Ascending aorta (tissue), 2 donors: Measurements from ENCODE around the gene ICA1L. TPM values are rescaled to one million over a fixed set of nuclear protein-coding genes. Genes with fewer than 3 reads are reported as not detected.
"Not testable (repeated sequence)": the region's sequence is repeated elsewhere in the genome, so short reads cannot be mapped to it uniquely, and the experiment has no call there.

Experiments used
- DNase-seq, 2 donors: peaks; one replicate each; pipeline ENCODE4 v3.0.0-alpha.2; 2019; ENCODE audit warnings: low spot score in 2 of 2
- H3K27ac ChIP-seq, 2 donors: fragments of 200-600 bp; sonication (generic); one replicate each; pipeline ENCODE4 v1.5.1; 2016 to 2017; ENCODE audit warnings: mild to moderate bottlenecking in 1 of 2
- H3K27me3 ChIP-seq: fragments of 200-600 bp; sonication (generic); one replicate; pipeline ENCODE4 v1.5.1; 2017
- H3K36me3 ChIP-seq, 2 donors: fragments of 200-600 bp; sonication (generic); one replicate each; pipeline ENCODE4 v1.5.1; 2016
- H3K4me1 ChIP-seq, 2 donors: fragments of 200-600 bp; sonication (generic); one replicate each; pipeline ENCODE4 v1.5.1; 2016 to 2017; ENCODE audit warnings: mild to moderate bottlenecking in 1 of 2
- H3K4me3 ChIP-seq, 2 donors: fragments of 200-600 bp; sonication (generic); one replicate each; pipeline ENCODE4 v1.5.1; 2016 to 2017; ENCODE audit warnings: mild to moderate bottlenecking in 1 of 2
- H3K9me3 ChIP-seq, 2 donors: fragments of 200-600 bp; sonication (generic); one replicate each; pipeline ENCODE4 v1.5.1; 2016
- CTCF ChIP-seq, 3 experiments: fragments of 200-600 bp in 2 of 3; fragments of 450-650 bp in 1 of 3; sonication (generic) in 2 of 3; IDR thresholded peaks; one replicate each; pipeline ENCODE4 v1.5.1; 2016 to 2019; ENCODE audit warnings: antibody characterized with exemption in 3 of 3, mild to moderate bottlenecking in 1 of 3, moderate library complexity in 1 of 3
- intact Hi-C: fragments of 100-400 bp; cut with DNase I; formaldehyde crosslinking; loops from one replicate; pipeline ENCODE4 v1.15.1; 2023
- total RNA-seq: library from RNA; depleted of rRNA; stranded (reverse); fragments of >200 nt; gene quantifications from one replicate; pipeline ENCODE4 v1.1.0, GENCODE V29; 2016

The ICA1L gene
- 0.43 TPM for total RNA-seq

GRCh38 chr2:202871300-202872141 is at the start of gene ICA1L:
Gene ICA1L, minus strand, starts transcription at chr2:202871766. Its CDS starts 42,757 bp downstream, at chr2:202829009.
- TF ChIP-seq CTCF (IDR thresholded peaks at IDR 0.05) = peak in 1 of 3 experiments; percentile 18
- peak in 1 of 2 donors; percentile 80 for DNase-seq
- intact Hi-C loops = loop anchor here (2.0 to 5.0 kb wide), 3 partner anchors 64 to 284 kb away; partner anchors contain the start of gene FAM117B
- no peaks in the 10 kb centered on the region for H3K9me3 ChIP-seq
- H3K27ac ChIP-seq = peak within 1 kb of the TSS; percentile 47 to 82
- H3K27me3 ChIP-seq = no peaks in the 10 kb centered on the region
- H3K4me3 ChIP-seq = peak within 1 kb of the TSS; percentile 85 to 87
- H3K4me1 ChIP-seq = no peaks in the 10 kb centered on the region
- no peaks in the 10 kb centered on the region for H3K36me3 ChIP-seq

GRCh38 chr2:202918860-202919259 is 47.3 kb upstream of the ICA1L start:
- no peak for DNase-seq
- TF ChIP-seq CTCF (IDR thresholded peaks at IDR 0.05) = no peak
- no peak overlapping the region for H3K27ac ChIP-seq
- no peak overlapping the region for H3K4me3 ChIP-seq
- no peaks in the 10 kb centered on the region for H3K9me3 ChIP-seq
- H3K4me1 ChIP-seq = no peaks in the 10 kb centered on the region
- intact Hi-C loops = no loop called here
- no peaks in the 10 kb centered on the region for H3K27me3 ChIP-seq
- H3K36me3 ChIP-seq = peaks cover 5 to 24% of the 10 kb centered on the region in 2 donors

GRCh38 chr2:202912342-202913201 is 41.0 kb upstream of the ICA1L start:
- peak overlapping the region; percentile 82 for H3K27ac ChIP-seq
- not testable (repeated sequence) for H3K9me3 ChIP-seq, H3K27me3 ChIP-seq, DNase-seq, H3K36me3 ChIP-seq
- H3K4me1 ChIP-seq = peaks cover 0 to 11% of the 10 kb centered on the region in 2 donors
- peak overlapping the region; percentile 64 to 69 for H3K4me3 ChIP-seq
- intact Hi-C loops = loop anchor here (2.0 to 5.0 kb wide), 4 partner anchors 100 to 536 kb away; partner anchors contain the start of genes BMPR2, CYP20A1, FAM117B and NBEAL1

- Histone ChIP-seq H3K4me1 (peaks cover 0 to 11% of the 10 kb centered on the region in 2 donors), H3K27ac (peak within 1 kb of the TSS; percentile 82), H3K27me3 (no peaks in the 10 kb centered on the region), H3K4me3 (peak within 1 kb of the TSS; percentile 64 to 69), H3K36me3 (no peaks in the 10 kb centered on the region), H3K9me3 (no peaks in the 10 kb centered on the region)
- TF ChIP-seq CTCF (IDR thresholded peaks at IDR 0.05) = no peak
- DNase-seq = peak; percentile 61 to 95
- intact Hi-C loops = loop anchor here (2.0 to 5.0 kb wide), 4 partner anchors 101 to 535 kb away; partner anchors contain the start of genes BMPR2, CYP20A1, FAM117B and NBEAL1
Measured at GRCh38 chr2:202911512-202912341, 40.2 kb upstream of the ICA1L start, which contains the start of the genes CARF and WDR12. Gene CARF, plus strand, starts transcription at chr2:202912275. Its CDS starts 29,628 bp downstream, at chr2:202941903. Gene WDR12, minus strand, starts transcription at chr2:202911673. Its CDS starts 197 bp downstream, at chr2:202911476.

- H3K9me3 ChIP-seq = no peaks in the 10 kb centered on the region
- intact Hi-C loops = loop anchor here (5.0 kb wide), 2 partner anchors 101 to 279 kb away; partner anchors contain the start of genes FAM117B and NBEAL1
- peak overlapping the region; percentile 64 to 69 for H3K4me3 ChIP-seq
- DNase-seq = no peak
- no peaks in the 10 kb centered on the region for H3K36me3 ChIP-seq
- no peak for TF ChIP-seq CTCF (IDR thresholded peaks at IDR 0.05)
- H3K4me1 ChIP-seq = peaks cover 0 to 11% of the 10 kb centered on the region in 2 donors
- H3K27ac ChIP-seq = peak overlapping the region; percentile 82
- no peaks in the 10 kb centered on the region for H3K27me3 ChIP-seq
Measured at GRCh38 chr2:202911203-202911511, 39.6 kb upstream of the ICA1L start.
